GM12878 (cell line): ENCODE data around the gene SSH2.

Source experiments
- CTCF ChIP-seq, 3 experiments: IDR thresholded peaks in 2 of 3; conservative IDR thresholded peaks in 1 of 3; 2 replicates each; pipeline ENCODE4 v1.5.1; 2011; ENCODE audit warnings: low read depth in 3 of 3, low read length in 3 of 3, mild to moderate bottlenecking in 3 of 3, control low read depth in 2 of 3, moderate library complexity in 2 of 3, inconsistent platforms in 1 of 3, mixed read lengths in 1 of 3; ENCODE audit not compliant: control insufficient read depth in 2 of 3, insufficient read depth in 1 of 3; ENCODE audit errors: extremely low read depth in 1 of 3
- ELK1 ChIP-seq: IDR thresholded peaks from 2 replicates; pipeline ENCODE4 v1.6.1; 2012; ENCODE audit warnings: low read depth, low read length, improper control_type of control experiment
- ESRRA ChIP-seq: IDR thresholded peaks from 2 replicates; pipeline ENCODE4 v1.6.1; 2012; ENCODE audit warnings: mild to moderate bottlenecking, low read length, improper control_type of control experiment
- EZH2 ChIP-seq: IDR thresholded peaks from 2 replicates; pipeline ENCODE4 v1.6.1; 2012; ENCODE audit warnings: low read depth, mild to moderate bottlenecking, control low read depth, inconsistent platforms, low read length, borderline replicate concordance; ENCODE audit not compliant: control insufficient read depth
- GABPA ChIP-seq: IDR thresholded peaks from 2 replicates; pipeline ENCODE4 v1.6.1; 2014; ENCODE audit warnings: antibody characterized with exemption, low read depth, mild to moderate bottlenecking, inconsistent platforms
- HDAC2 ChIP-seq: fragments of 200-600 bp; sonication (generic); IDR thresholded peaks from 2 replicates; pipeline ENCODE4 v1.6.1; 2017
- MAX ChIP-seq: IDR thresholded peaks from 2 replicates; pipeline ENCODE4 v1.6.1; 2012; ENCODE audit warnings: low read depth, low read length, improper control_type of control experiment
- MEF2A ChIP-seq: IDR thresholded peaks from 2 replicates; pipeline ENCODE4 v1.6.1; 2011; ENCODE audit warnings: low read depth, mild to moderate bottlenecking, low read length, moderate library complexity; ENCODE audit not compliant: insufficient read depth
- MTA3 ChIP-seq: IDR thresholded peaks from 2 replicates; pipeline ENCODE4 v1.6.1; 2012; ENCODE audit warnings: low read length, inconsistent platforms, borderline replicate concordance
- NBN ChIP-seq: fragments of 450-650 bp; IDR thresholded peaks from 2 replicates; pipeline ENCODE4 v1.6.1; 2016
- PKNOX1 ChIP-seq: fragments of 450-650 bp; IDR thresholded peaks from 2 replicates; pipeline ENCODE4 v1.6.1; 2016; ENCODE audit warnings: mild to moderate bottlenecking
- SIN3A ChIP-seq: IDR thresholded peaks from 2 replicates; pipeline ENCODE4 v1.6.1; 2012; ENCODE audit warnings: low read depth, low read length, improper control_type of control experiment
- USF2 ChIP-seq: IDR thresholded peaks from 2 replicates; pipeline ENCODE4 v1.6.1; 2011; ENCODE audit warnings: low read depth, low read length, improper control_type of control experiment, borderline replicate concordance
- YY1 ChIP-seq: IDR thresholded peaks from 2 replicates; pipeline ENCODE4 v1.6.1; 2011; ENCODE audit warnings: low read depth, mild to moderate bottlenecking, low read length

- no peak for TF ChIP-seq EZH2
- TF ChIP-seq NBN, result no peak
- TF ChIP-seq GABPA, result no peak
- TF ChIP-seq MTA3, result no peak
- TF ChIP-seq ESRRA, result no peak
- TF ChIP-seq YY1, result no peak
- TF ChIP-seq MEF2A, result no peak
- no peak for TF ChIP-seq MAX
- peak; percentile 47 to 56 (median 53); a peak in 4 of 6 replicates for TF ChIP-seq CTCF (IDR thresholded peaks at IDR 0.05 in 2 of 3, conservative IDR thresholded peaks at IDR 0.05 in 1 of 3; ENCODE audit: control insufficient read depth in 2 of 3, extremely low read depth in 1 of 3, insufficient read depth in 1 of 3, low read depth in 3 of 3, low read length in 3 of 3)
- no peak for TF ChIP-seq ELK1
- no peak for TF ChIP-seq SIN3A
- TF ChIP-seq HDAC2, result no peak
- TF ChIP-seq PKNOX1, result no peak
- TF ChIP-seq USF2, result no peak
Observed at GRCh38 chr17:29585080-29585751, 344.8 kb downstream of the SSH2 start.
